Raji (cell line): ENCODE results near the gene PROSER3.

Experiments used
- POLR2A ChIP-seq: IDR thresholded peaks from 2 replicates; pipeline ENCODE4 v1.6.1; 2011; ENCODE audit warnings: low read depth, low read length, control low read depth; ENCODE audit not compliant: insufficient read depth

Gene PROSER3

DNA sequence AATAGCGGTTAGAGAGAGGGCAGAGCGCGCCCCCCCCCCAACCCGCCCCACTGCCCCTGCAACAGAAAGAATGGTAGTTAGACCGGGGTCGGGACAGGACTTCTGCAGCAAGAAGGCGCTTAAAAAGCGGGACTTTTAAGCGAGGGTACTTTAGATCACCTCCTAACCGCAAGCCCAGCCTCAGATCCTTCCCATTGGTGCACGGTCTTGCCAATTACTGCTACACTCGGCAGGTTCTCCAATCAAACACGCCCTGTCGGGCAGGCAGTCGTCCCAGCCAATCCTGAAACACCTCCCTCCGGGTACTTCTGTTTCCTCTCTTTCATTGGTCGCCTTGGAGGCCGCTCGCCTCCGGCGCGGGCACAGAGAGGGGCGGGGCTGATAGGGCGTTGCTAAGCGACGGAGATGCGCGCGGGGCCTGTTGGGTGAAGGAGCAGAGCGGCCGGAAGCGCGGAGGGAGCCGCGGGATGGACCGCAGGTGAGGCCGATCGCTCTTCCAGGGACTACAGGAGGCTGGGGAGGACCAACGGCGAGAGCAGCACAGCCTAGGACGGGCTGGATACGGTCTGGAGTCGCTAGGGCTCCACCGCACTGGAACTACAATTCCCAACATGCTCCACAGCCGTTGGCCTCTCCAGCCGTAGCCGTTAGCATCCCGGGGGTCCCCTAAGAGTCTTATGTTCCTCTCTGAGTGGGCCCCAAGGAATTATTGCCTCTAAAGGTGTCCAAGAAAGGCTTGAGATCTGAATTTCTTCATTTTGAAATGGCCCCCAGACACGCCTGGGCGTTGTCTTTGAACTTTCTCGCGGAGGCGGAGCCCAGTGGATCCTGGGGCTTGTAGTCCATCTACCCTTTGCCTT, at the start of gene PROSER3:
Gene PROSER3, plus strand, starts transcription at position 428 of the 860 bp plus-strand sequence. Its CDS starts 40 bp downstream, at position 468.
- peak; percentile 87 for TF ChIP-seq POLR2A

DNA sequence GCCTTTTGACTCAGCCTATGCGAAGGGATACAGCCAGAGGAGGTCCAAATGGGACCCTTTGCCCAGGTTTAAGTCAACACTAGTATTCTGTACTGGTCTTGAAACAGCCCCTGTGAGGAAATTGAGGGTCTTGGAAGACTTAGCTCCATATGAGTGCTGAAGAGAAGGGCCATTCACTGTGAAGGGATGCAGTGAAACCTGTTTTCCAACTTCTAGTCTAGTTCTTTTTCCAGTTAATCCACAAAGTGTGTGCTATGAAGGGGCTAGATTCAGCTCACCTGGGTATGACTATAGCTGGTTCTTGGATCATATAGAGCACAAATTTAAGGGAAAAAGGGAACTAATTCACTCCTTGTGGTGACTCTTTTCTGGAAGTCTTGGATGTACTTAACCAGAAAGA, 49.6 kb upstream of the PROSER3 start:
- no peak for TF ChIP-seq POLR2A

DNA sequence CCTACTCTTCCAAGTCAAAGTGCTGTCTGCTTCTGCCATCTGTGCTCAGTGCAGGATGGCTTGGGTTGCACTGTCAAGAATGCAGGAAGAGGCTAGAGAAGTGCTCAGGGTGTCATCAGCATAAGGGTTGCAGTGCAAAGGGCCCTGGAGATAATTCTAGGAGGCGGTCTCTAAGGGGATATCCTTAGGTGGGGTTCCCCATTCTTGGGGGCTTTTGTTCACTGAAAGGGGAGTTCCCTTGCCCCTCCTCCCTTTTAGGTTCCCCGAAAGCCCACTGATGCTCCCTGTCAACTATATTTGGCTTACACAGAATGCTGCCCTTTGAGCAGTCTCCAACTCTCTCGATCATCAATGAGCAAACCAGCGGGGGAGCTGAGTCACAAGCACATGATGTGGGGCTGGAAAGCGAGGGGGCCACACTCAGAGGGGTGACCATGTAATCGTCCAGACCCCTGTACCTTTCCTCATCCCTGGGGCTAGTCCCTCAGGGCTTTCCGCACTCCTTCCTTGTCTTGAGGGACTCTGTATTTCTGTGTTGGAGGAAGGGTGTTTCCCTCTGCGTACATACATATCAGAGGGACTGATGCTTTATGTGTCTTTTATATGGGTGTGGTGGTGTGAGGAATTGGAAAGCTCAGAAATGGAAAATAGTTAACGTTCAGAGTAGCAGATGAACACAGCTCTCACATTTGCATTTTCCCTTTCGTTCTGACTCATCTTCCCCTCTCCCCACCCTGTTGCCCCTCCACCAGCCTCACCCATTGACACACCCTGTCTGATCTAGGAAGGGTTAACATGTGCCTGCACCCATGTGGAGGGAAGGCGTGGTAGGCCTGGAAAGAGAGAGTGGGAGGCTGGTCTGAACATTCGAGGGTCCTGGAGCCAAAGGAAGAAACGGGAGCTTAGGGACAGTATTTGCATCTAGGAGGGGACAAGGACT, 46.9 kb upstream of the PROSER3 start:
- TF ChIP-seq POLR2A = no peak; the same call in none of the 2 replicates

DNA sequence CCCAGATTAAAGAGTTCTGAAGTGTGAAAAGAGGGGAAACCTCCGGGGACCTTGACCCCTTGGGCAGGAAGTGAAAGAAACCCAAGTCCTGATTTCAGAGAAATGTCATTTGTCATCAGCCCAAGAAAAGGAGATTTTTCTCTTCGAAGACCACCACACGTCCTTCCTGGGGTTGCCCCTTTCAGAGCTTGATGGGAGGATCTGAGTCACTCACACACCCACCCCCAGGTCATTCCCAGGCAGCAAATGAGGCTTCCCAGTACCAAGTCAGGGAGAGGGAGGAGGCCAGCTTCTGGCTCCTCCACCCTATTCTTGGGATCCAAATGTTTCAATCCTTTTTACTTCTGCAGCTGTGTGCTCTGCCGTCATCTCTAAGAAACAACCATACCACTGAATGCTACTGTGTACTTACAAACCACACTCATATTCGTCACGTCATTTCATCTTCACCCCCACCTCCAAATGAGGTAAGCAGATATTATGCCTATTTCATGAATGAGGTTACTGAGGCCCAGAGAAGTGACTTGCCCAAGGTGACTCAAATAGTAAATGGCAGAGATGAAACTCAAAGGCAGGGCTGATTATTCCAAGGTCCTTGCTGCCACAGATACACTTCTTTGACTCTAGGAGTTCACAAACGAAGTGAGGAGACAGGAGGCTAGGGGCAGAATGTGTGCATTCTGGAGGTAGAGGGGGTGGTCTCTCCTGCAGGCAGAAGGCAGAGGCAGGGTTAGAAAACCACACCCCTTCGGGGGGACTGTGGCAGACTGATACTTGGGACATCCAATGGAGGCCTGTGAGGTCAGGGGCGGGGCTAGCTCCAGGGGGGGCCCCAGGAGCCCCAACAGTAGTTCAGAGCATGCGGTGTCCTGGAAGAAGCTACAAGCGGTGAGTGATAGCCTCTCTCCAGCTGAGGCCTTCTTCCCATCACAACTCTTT, 45.1 kb upstream of the PROSER3 start:
- peak; percentile 82 for TF ChIP-seq POLR2A

DNA sequence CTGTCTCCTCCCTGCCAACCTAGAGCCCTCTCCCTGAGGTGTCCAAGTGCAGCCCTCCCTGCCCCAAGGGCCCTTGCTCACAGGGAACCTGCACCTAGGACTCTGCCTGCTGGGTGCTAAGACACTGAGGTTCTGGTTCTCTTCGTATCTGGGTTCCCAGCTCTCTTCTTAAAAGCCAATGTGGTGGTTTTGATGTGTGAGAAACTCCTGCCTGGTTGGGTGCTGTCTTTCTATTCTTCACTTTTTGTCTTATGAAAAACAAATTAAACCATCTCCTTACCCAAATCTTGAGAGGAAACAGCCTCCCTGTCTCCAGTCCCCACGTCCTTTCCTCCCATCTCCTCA, 44.5 kb upstream of the PROSER3 start:
- TF ChIP-seq POLR2A = no peak

DNA sequence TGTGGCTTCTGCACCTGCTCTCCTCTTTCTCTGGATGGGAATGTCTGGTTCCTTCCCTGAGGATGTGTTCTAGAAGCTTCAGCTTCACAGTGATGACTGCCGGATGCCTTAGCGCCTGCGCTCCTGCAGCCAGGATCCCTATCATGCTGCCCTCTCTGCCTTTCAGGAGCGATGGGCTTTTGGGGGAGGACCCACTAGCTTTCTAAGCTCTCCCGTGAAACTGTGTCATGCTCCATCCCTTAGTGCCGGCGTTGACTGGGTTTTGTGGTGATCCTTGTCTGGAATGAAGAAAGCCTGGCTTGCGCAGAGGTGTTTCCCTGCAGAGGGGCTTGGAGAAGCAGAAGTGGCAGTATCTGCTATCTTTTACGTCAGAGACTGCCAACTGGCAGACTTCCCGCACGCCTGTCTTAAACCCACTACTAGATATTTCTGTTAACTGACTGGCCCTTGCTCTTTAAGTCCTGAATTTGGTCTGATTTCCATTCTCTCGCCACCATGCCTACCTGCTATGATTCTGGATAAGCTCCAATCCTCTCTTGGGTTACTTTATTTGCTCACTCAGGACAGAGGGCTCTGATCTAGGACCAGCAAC, 44.0 kb upstream of the PROSER3 start:
- TF ChIP-seq POLR2A = no peak

DNA sequence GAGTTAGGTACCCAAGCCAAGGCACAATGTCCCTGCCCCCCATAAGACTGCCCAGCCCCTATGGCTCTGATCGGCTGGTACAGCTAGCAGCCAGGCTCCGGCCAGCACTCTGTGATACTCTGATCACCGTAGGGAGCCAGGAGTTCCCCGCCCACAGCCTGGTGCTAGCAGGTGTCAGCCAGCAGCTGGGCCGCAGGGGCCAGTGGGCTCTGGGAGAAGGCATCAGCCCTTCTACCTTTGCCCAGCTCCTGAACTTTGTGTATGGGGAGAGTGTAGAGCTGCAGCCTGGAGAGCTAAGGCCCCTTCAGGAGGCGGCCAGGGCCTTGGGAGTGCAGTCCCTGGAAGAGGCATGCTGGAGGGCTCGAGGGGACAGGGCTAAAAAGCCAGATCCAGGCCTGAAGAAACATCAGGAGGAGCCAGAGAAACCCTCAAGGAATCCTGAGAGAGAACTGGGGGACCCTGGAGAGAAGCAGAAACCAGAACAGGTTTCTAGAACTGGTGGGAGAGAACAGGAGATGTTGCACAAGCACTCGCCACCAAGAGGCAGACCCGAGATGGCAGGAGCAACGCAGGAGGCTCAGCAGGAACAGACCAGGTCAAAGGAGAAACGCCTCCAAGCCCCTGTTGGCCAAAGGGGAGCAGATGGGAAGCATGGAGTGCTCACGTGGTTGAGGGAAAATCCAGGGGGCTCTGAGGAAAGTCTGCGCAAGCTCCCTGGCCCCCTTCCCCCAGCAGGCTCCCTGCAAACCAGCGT, 43.2 kb upstream of the PROSER3 start:
- peak; percentile 28; the same call in 1 of the 2 replicates for TF ChIP-seq POLR2A

DNA sequence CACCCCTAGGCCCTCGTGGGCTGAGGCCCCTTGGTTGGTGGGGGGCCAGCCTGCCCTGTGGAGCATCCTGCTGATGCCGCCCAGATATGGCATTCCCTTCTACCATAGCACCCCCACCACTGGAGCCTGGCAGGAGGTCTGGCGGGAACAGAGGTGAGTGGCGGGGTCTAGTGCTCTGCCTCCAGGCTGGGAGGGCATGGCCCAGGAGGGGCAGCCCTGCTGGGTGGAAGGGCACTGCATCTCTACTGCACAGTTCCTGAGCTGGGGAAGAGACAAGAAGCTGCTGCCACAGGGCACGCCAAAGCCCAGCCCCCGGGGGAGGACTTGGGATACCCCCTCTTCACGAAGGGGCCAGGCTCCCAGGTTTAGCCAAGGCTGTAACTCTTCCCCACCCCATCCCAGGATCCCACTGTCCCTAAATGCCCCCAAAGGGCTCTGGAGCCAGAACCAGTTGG, 42.6 kb upstream of the PROSER3 start:
- TF ChIP-seq POLR2A = peak; percentile 12; the same call in 1 of the 2 replicates

DNA sequence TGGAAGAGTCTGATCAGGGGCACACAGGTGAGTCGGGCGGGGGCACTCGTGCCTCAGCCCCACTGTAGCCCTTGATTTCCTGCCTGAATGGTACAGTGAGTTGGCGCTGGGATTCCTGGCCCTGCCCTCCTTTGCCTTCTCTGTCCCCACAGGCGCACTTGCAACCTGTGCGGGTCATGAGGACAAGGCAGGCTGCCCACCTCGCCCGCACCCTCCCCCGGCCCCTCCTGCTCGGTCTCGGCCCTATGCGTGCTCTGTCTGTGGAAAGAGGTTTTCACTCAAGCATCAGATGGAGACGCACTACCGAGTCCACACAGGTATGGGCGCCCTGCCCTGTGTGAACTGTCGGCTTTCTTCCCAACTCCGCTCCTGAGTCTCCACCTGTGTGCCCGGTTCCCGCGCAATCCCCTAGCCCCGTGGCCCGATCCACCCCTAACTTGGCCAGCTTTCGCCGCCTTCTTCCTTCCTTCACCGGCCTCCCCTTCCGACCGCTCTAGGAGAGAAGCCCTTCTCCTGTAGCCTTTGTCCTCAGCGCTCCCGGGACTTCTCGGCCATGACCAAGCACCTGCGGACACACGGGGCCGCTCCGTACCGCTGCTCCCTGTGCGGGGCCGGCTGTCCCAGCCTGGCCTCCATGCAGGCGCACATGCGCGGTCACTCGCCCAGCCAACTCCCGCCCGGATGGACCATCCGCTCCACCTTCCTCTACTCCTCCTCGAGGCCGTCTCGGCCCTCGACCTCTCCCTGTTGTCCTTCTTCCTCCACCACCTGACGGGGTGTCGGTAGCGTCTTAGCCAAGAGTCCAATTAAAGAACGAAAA, 41.8 kb upstream of the PROSER3 start:
- TF ChIP-seq POLR2A = peak; percentile 2; the same call in 1 of the 2 replicates

DNA sequence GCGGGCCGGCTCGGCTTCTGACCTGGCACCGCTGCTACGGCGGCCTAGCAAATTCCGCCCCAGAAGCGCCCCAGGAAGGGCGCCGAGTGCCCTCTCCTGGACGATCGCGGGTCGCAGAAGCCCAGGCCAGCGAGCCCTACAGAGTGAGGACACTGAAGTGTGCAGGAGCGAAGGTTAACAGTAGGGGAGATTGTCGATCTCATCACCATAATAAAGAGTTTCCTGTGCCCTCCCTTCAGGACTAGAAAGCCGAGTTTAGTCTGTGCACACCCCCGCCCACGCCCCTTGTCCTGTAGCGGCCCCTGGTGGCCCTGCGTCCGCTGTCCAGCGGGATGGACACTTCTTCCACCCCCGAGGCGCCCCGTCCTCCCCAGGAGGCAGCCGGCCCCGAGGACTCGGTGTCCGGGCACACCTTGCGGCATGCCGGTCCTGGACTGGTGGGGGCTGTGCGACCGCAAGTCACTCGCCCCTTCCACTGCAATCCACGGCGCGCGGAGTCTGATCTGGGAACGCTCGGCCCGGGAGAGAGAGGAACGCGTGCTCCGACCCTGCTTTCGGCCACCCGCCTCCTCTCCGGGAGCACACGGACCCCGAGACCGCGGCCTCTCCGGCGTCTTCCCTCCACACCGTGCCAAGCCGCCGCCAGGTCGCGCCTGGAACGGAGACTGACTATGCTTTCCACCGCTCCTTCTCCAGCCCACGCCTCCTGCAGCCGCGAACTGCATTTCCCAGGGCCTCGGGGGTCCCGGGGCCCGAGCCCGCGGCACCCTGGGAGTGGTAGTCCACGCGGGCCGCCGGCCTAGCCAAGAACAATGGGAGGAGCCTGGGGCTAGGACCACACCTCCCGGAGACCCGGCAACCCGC, 40.9 kb upstream of the PROSER3 start:
- TF ChIP-seq POLR2A = peak; percentile 88

DNA sequence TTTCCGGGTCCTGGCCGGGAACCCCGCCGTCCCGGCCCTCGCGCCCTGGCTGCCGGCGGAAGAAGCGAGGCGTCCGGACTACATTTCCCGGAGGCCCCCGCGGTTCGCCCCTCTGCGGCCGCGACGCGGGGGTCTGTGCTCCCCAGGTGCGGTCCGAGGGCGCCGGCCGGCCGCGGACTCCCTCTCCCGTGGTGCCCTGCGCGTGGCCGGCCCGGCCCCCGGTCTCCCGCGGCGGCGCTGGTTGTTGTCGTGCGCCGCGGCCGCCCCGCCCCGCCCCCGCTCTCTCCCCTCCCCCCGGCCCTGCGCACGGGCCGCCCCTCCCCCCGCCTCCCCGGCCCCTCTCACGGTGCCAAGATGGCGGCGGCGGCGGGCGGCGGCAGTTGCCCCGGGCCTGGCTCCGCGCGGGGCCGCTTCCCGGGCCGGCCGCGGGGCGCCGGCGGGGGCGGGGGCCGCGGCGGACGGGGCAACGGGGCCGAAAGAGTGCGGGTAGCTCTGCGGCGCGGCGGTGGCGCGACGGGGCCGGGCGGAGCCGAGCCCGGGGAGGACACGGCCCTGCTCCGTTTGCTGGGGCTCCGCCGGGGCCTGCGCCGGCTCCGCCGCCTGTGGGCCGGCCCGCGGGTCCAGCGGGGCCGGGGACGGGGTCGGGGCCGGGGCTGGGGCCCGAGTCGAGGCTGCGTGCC, 40.2 kb upstream of the PROSER3 start, which contains the start of gene KMT2B:
Gene KMT2B, plus strand, starts transcription at position 339 of the 680 bp plus-strand sequence. Its CDS starts 16 bp downstream, at position 355.
- no peak for TF ChIP-seq POLR2A
